Stimulated activated CD8-positive, alpha-beta memory T cell treated with anti-CD3 and anti-CD28 coated beads, Interleukin-15, amount 100 ng/mL, for 48 hours (primary cell): ENCODE results near the gene PCDH18.
"Not testable (repeated sequence)": the region's sequence is repeated elsewhere in the genome, so short reads cannot be mapped to it uniquely, and the experiment has no call there.

Source experiments
- DNase-seq, 2 donors: peaks; one replicate each; pipeline ENCODE4 v3.0.0-alpha.2; 2020; ENCODE audit warnings: low read depth in 2 of 2

Gene PCDH18

DNA sequence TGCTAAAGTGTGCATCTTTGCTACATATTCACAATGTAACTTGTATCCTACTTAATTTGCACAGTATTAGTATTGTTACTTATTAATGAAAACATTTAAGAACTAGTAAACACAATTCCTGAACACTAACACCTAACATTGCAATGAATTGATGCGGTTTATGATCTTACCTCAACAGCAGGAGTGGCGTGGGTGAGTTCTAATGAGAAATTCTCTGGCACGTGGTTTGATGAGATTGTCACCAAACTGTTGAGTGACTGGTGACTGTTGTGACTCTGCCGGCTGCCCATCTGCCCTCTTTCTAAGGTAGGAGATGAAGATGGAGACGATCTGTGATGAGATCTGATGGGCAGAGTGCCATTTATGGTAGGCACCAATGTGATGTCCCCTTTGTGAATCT, 2.9 kb downstream of the PCDH18 start:
- no peak for DNase-seq

GRCh38 chr4:137528673-137529072, 3.6 kb downstream of the PCDH18 start:
- DNase-seq = no peak

DNA sequence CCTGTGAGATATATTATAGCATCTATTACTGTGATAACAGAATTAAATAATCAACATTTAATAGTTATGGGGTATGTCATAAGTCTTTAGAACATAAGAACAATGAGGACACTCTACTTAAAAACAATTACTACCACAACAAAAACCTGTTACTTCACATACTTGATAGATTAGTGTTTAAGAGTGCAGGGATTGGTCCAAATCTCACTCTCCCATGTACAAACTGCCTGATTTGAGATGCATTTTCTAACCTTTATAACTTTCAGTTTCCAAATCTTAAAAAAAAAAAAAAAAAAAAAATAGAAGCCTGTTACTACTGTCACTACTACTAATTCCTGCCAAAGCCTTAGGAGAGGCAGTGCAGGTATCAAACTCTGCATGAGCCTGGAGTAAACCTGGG, 5.6 kb downstream of the PCDH18 start:
- DNase-seq = no peak

DNA sequence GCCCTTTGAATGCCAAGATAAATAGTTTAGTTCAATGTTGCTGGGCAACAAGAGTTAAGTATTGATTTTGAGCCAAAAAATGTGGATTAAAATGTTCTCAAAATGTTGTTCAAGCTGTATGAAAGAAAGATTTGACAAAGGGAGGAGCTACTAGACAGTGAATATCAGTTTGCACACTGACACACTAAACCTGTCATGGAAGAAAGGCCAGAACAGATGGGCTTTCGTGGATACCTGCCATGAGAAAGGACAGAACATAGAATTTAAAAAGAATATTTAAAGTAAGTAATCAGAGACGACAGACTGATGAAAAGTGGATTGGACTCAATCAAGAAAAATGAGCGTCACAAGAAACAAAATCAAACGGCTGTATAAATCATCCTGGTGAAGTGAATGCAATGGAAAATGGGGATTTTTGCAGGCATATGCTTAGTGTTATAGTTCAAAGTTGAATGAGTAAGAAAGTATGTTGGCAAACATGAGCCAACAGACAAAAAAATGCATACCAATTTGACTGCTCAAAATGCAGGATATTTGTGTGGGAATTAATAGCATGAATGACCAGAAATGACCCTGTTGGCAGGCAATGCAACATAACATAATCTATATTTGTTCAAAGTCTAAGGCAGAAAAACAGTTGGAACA, 7.4 kb downstream of the PCDH18 start:
- no peak for DNase-seq

DNA sequence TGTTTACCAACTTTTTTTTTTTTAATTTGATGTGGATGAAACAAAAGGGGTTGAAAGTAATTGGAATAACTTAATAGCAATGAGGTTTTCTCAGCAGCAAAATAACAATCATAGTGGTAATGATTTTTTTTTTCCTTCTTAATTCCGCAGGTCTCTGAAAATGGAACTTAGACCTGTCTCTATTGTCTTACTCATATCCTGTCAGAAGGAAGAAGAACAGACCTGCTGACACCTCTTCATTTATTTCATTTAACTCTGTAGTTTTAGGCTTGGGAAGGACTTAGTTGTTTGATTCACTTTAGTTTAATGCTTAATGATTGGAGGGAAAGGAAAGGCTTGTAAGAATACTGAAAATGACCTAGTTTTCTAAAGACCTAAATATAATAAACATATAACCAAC, 9.0 kb downstream of the PCDH18 start:
- DNase-seq = no peak

DNA sequence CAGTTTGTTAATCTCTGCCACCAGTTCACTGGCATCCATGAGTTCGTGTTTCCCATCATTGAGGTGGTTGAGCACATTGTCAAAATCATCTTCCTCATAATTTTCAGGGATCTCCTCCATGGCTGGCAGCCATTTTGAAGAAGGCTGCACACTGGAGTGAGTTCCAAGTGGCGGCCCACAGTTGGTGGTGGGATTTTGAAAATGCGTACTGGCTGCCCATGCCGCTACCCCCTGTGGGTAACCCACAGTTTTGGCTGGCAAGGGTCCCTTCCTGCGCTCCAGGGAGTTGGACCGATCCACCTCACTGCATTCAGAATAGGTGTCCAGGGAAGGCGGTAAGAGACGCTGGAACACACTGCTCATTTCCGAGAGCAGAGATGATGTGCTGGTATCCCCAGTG, 11.2 kb downstream of the PCDH18 start:
- DNase-seq = no peak

- no peak for DNase-seq
Observed at GRCh38 chr4:137519406-137519805, 12.9 kb downstream of the PCDH18 start.

DNA sequence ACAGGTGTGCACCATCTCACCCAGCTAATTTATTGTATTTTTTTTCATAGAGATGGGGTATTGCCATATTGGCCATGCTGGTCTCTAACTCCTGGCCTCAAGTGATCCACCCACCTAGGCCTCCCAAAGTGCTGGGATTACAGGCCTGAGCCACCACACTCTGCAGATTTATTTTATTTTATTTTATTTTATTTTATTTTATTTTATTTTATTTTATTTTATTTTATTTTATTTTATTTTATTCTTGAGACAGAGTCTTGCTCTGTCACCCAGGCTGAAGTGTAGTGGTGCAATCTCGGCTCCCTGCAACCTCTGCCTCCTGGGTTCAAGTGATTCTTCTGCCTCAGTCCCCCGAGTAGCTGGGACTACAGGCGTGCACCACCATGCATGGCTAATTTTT, 15.0 kb downstream of the PCDH18 start:
- DNase-seq = not testable (repeated sequence)

DNA sequence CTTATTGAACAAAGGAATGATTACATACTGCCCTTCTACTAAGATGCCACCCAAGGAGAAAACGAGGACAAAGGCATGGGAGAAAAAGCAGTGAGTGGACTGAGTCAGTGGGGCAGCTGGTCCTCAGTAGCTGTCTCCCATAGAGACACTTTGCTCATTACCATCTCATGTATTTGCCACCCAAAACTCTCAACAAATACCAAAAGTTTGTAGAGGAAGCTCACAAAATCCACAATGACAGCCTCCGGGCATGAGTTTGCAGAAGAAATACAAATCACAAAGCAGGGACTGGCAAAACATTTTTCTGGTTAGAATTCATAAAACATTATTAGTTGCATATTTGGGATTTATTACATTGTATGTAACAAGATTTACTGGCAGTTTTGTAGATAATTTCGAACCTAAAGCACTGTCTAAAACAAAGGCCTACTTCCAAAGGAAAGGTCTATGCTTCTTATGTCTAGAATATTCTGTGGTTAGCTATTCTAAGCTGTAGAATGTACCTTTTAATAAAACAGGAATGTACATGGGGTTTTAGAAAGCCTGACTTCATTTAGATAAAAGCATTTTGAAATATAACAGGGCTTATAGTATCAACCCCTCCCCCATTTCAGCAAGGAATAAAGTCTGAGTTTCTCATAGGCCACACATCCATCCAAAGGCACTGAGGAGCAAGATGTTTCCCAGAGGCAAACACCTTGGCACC, 17.7 kb downstream of the PCDH18 start:
- no peak for DNase-seq

DNA sequence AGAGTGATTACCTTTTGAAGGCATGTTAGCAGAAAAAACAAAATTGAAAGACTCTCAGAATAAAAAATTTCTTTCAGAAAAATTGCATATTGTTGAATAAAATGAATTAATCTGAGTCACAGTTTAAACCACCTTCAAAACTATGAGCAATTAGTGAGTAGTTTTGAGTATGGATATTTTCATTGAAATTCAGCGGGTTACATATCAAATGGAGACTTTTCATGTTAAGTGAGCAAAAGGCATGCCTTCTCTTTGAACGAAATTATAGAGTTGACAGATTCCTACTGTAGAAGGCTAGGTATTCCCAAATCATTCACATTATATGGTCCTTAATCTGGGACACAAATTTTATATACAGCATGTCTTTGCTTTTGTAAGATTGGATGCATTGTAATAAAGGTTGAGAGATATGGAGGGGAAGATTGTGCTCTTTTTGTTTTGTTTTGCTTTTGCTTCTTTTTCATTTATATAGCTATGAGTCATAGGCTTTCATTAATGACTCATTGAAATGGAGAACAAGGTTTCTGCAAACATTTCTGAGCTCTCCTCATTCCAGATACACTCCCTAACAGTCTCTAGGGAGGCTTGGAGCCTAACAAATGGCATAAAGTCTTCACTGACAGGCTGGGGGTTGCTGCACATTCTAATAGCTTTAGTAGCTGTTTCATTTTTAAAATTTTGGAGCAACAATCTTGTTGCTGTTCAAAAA, 21.6 kb downstream of the PCDH18 start:
- DNase-seq = no peak

DNA sequence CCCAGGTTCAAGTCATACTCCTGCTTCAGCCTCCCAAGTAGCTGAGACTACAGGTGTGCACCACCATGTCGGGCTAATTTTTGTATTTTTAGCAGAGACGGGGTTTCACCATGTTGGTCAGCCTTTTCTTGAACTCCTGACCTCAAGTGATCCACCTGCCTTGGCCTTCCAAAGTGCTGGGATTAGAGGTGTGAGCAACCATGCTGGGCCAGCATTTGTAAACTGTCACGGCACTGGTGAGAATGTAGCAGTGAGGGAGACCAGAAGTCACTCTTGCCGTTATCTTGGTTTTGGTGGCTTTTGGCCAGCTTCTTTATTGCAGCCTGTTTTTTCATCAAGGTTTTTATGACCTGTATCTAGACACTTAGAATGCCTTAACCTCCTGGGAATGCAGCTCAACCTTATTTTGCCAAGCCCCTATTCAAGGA, 22.4 kb downstream of the PCDH18 start:
- no peak for DNase-seq

- DNase-seq = no peak
Observed at GRCh38 chr4:137502339-137503129, 29.8 kb downstream of the PCDH18 start.

- not testable (repeated sequence) for DNase-seq
Observed at GRCh38 chr4:137496267-137496666, 36.0 kb downstream of the PCDH18 start.

DNA sequence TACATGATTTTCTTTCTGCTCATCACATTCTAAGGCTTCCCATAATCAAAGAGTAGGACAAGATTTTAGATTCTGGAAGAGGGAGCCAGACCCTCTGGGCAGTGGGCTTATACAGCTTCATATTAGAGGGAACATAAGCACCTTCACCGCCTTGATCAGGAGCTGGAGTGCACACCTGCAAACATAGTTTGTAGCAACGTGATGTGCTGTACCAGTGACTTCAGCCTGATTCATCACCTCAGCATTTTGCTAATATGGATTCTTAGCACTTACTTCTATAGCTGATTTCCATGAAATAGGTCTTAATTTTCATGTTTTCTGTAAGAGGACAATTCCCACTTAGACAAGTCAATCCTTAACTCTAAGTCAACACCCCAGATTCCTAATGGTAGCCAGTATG, 36.7 kb downstream of the PCDH18 start:
- DNase-seq = no peak

DNA sequence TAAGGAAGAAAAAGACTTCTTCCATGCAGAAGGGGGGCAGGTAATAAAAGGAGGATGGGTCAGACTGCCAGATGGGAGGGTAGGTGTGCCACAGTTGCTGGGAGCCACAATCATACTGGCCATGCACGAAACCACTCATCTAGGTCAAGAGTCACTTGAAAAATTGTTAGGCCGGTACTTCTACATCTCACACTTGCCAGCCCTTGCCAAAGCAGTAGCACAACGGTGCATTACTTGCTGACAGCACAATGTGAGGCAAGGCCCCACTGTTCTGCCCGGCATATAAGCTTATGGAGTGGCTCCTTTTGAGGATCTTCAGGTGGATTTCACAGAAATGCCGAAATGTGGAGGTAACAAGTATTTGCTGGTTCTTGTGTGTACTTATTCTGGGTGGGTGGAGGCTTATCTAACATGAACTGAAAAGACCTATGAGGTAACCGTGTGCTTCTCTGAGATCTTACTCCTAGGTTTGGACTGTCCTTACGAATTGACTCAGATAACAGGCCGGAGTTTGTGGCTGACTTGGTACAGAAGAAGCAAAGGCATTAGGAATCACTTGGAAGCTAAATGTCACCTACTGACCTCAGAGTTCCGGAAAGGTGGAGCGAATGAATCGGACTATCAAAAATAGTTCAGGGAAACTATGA, 48.9 kb downstream of the PCDH18 start:
- not testable (repeated sequence) for DNase-seq

GRCh38 chr4:137479657-137480056, 52.6 kb downstream of the PCDH18 start:
- DNase-seq = not testable (repeated sequence)

GRCh38 chr4:137476345-137476744, 55.9 kb downstream of the PCDH18 start:
- no peak for DNase-seq

- DNase-seq = no peak
Observed at GRCh38 chr4:137474711-137475301, 57.5 kb downstream of the PCDH18 start.

DNA sequence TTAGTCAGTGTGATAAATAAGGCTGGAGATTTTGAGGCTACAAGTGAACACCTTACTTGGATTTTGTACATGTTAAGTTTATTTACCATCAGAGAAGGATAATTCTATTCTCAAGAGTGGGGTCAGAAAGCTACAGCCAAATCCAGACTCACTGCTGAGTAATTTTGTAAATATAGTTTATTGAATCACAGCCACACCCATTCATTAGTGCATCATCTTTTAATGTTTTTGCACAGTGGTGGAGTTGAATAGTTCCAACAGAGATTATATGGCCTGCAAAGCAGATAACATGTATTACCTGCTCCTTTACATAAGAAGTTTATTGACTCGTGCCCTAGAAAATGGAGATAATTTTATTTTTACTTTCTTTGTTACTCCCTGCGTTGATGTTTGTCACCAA, 60.4 kb downstream of the PCDH18 start:
- no peak for DNase-seq

DNA sequence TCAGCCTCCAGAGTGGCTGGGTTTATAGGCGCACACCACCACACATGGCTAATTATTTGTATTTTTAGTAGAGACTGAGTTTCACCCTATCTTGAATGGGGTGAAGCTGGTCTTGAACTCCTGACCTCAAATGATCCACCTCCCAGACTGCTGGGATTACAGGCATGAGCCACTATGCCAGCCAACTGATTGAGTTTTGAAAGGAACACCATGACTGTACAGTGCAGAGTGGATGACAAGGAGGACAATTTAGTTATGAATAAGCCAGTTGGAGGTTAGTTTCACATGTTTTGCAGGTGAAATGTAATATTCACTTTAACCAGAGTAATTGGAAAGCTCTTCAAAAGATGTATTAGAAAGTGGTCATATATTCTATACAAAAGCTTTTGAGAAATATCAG, 60.8 kb downstream of the PCDH18 start:
- no peak for DNase-seq

- DNase-seq = no peak
Observed at GRCh38 chr4:137470806-137471205, 61.5 kb downstream of the PCDH18 start.
